HG02610 (cell line): ENCODE results near the gene MGST3.
"Not testable (repeated sequence)": the region's sequence is repeated elsewhere in the genome, so short reads cannot be mapped to it uniquely, and the experiment has no call there.

Experiments used
- ATAC-seq: cut with Tn5 transposase; IDR thresholded peaks from one replicate; pipeline ENCODE4 v1.9.1; 2021; ENCODE audit warnings: mild to moderate bottlenecking, moderate library complexity; ENCODE audit not compliant: unreplicated experiment

The MGST3 gene

DNA sequence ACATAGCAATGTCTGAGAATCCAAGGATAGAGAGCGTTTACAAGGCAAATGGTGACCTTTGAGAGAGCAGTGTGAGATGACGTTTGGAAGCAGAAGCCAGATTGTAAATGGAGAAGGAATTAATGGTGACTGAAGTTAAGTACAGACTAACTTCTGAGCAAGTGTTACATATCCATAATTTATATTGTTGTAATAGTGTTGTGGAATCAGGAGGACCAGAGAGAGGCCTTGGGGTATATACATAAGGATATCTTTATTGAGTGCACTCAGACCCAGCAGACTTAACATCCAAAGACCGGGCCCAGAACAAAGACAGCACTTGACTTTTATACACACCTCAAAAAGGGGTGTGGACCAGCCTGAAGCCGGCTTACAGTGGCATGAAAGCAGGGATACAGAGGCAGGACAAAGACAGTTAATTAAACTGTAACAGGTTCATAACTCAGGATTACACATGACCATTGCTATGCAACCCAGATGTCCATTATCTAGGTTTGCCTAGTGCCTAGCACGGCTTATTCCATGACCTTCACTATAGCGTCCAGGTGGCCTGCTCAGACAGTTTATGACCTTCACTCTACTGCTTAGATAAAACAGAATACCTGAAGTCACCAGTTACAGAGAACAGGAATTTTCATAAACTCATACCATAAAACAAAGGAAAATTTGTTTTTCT, 2.7 kb upstream of the MGST3 start:
- ATAC-seq = no peak

DNA sequence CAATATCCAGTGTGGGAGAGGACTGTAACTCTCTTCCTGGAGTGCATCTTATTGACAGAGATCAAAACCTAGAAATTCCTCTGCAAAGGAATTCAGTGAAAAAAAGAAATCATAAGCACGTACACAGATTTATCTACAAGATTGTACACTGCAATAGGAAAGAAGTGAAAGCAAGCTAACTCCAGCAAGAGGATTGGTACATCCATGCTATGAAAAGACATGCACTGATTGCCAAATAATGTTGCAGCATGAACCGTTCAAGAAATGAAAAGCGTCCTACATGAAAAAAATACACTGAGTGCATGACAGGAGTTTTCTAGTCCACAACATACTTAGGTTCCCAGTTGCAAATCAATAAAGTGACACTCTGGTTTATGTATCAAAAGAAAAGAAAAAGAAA, 1.9 kb upstream of the MGST3 start:
- no peak for ATAC-seq

- ATAC-seq = peak; percentile 0
Measured at GRCh38 chr1:165629848-165630628, 996 bp upstream of the MGST3 start.

- peak; percentile 46 for ATAC-seq
Measured at GRCh38 chr1:165631342-165632151, 513 bp downstream of the MGST3 start.

- no peak for ATAC-seq
Measured at GRCh38 chr1:165632152-165632469, 1.1 kb downstream of the MGST3 start.

DNA sequence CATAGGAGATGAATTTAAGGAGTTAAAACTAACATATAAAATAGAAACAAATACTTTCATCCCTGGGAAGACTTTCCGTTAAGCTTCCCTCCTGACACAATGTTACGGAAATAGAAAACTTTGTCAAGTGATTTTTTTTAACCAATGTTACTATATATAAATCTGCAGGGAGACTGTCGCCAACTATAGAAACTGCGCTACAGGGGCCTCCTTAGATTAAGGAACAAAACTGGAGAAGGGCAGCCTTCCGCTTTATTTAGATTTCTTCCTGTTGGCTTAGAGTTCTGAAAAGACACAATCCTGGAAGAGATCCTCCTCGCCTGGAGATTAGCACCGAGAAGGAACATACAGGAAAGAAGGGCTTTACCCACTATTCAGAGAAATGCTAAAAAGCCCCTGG, 1.5 kb downstream of the MGST3 start:
- no peak for ATAC-seq

DNA sequence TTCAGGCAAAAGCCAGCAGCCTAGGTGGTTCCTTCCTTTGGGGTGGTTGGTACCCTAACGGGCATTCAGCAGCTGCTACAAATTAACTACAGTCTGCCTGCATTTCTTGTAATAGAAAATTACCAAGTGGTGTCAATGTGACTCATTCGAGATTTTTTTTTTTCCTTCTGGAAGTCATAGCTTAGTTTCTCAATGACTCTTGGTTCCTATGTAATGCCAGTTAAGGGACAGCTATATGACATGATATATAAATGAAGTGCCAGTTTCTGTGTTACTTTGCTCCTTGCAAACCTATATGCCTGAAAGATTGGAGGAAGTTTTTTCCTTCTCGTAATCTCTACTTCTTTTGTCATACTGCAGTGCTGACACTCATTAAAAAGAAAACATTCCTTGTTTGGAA, 2.6 kb downstream of the MGST3 start:
- no peak for ATAC-seq

- no peak for ATAC-seq
Measured at GRCh38 chr1:165634154-165634921, 3.3 kb downstream of the MGST3 start.

GRCh38 chr1:165635329-165635728, 4.3 kb downstream of the MGST3 start:
- no peak for ATAC-seq

DNA sequence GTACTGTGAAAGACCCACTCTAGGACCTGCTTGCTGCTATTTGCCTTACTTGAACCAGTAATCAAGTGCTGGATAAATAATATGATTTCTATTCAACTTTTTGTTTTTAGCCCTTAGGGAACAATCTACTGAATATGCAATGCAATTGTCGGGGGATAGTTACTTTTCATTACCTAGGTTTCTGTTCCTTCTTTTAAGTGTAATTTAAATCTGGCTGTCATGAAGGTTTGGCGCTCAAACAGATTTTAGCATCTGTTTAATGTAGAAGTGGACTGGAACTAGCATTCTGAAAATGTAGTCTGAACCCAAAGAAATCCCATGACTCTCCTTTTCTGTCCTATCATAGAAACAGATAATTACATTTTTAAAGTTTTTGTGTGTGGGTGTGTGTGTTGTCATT, 4.8 kb downstream of the MGST3 start:
- ATAC-seq = no peak

- ATAC-seq = no peak
Measured at GRCh38 chr1:165637427-165637826, 6.4 kb downstream of the MGST3 start.

GRCh38 chr1:165638211-165638610, 7.2 kb downstream of the MGST3 start:
- ATAC-seq = not testable (repeated sequence)

DNA sequence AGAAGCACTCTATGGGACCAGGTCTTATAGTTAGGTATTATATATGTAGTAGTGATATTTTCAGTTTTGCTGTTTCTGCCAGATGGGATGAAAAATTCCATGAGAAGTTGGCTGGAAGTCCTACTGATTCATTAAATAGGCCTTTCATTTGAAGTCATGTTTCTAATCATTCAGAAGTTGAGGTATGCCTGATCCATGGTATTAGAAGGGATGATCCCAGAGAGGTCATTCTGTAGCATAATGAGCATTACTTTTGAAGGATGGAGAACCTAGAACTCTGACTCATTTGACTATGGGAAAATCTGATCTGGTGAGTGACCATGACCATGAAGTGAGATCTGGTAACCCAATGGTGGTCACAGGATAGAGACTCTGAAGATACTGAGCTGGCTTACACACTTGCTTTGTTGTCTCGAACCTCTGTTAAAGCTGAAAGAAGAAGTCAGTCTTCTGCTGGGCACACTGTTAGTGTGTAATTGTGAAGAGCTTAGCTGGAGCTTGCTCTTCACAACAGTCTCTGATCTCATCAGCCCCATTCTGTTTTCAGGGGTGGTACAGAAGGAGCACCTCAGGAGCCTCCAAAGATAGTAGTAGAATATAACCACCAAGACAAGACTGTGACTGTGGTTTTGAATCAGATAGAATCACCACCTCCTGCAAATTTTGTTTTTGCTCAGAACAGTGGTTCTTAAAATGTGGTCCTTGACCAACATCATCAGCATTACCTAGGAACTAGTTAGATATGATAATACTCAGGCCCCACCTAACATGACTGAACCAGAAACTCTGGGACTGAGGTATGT, 9.0 kb downstream of the MGST3 start:
- ATAC-seq = peak; percentile 51

DNA sequence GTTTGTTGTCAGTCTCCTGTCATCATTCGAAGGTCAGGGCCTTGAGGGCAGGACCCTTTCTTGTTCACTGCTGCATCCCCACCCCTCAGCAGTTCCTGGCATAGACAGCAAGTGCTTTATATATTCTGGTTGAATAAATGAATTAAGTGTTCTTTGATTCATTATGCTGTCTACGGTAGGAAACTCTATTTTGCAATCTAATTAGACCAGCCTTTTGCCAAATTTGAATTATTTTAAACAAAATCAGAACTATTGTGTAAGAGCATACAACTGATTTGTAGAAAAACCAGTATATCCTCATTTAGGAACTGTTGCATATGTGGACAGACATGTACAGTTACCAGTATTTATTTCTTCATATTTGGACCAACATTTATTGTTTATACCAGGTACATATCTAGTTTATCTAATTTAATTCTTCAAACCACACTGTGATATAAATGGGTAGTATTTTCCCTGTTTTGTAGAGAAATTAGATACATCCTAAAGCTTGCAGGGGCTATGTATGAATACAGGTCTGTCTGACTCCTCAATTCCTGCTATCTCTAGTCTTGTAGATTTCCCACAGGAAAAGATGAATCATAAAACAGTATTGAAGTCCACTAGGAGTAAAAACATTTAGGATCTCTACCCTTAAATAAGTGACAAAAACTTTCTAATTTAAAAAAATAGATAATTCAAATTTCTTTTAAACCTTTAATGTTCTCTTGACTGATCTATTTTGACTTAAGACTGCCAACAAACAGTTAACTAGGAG, 10.4 kb downstream of the MGST3 start:
- ATAC-seq = no peak

DNA sequence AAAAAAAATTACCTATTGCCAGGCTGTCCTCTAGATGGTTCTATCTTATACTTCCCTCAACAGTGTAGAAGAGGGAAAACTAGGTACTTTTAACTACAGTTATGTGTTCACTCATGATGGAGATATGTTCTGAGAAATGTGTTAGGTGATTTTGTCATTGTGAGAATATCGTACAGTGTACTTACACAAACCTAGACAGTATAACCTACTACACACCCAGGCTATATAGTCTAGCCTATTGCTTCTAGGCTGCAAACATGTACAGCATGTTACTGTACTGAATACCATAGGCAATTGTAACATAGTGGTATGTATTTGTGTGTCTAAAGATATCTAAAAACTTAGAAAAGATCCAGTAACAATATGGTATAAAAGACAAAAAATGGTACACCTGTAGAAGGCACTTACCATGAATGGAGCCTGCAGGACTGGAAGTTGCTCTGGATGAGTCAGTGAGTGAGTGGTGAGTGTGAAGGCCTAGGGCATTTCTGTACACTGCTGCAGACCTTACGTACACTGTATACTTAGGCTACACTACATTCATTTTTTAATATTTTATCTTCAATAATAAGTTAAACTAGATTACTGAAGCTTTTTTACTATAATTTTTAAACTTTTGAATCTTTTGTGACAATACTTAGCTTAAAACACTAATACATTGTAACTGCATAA, 13.2 kb downstream of the MGST3 start:
- ATAC-seq = no peak

GRCh38 chr1:165645654-165646366, 14.8 kb downstream of the MGST3 start:
- no peak for ATAC-seq

- ATAC-seq = no peak
Measured at GRCh38 chr1:165647517-165647916, 16.5 kb downstream of the MGST3 start.

DNA sequence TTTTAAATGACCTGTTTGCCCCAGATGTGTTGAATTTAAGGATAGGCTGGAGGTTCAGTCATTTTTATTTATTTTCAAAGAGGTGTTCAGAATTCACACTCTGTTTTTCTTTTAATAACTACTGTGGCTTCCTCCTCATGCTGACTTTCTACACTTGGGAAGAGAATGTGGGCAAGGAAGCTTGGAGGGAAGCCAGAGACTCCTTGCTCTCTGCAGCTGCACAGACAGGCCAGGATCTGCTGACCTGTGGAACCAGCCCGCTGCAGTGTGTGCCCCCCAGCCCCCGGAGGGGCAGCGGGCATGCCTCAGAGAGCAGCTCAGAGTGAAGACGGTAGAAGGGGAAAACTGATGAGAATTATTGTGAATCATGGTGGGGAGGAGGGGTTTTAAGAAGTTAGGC, 16.9 kb downstream of the MGST3 start:
- ATAC-seq = no peak
